Activated CD4-positive, alpha-beta T cell treated with anti-CD3 and anti-CD28 coated beads, Interleukin-10, Interleukin-2, amounts not matched to agents 100 ng/mL and 50 ng/mL, durations not matched to agents 16 hours and 8 hours (primary cell): ENCODE measurements around the gene LTC4S.
A peak's percentile ranks its signal among the peaks of the same experiment; 100 is the strongest.

Source experiments
- DNase-seq: peaks from one replicate; pipeline ENCODE4 v3.0.0-alpha.2; 2020

LTC4S gene

GRCh38 chr5:179812135-179812825 is 18.5 kb downstream of the LTC4S start:
- no peak for DNase-seq

DNA sequence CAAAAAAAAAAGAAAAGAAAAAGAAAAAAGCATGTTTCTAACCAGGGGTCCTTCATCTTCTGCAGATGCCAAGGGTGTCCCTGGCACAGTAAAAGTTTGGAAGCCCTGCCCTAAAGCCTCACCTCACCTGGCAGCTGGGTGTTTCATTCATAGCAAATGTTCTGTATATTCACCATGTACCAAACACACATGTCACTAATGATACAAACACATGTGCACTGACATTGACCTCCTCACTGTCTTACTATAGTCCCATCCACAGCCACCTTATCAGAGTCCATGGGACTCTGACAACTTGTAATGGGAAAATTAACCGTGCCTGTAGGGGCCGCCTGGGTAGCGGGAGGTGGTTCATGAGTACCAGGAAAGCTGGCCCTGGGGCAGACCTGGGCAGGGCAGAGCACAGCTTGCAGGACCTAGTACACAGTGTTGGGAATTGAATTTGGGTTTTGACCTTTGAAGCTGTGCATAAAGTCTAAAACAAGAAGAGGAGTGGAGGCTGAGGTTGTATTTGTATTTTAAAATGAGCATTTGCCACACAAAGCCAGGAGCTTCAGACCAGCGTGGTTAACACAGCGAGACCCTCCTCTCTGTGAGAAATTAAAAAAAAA is 19.3 kb downstream of the LTC4S start:
- no peak for DNase-seq

- DNase-seq = no peak
Observed at GRCh38 chr5:179814090-179814489, 20.3 kb downstream of the LTC4S start.

DNA sequence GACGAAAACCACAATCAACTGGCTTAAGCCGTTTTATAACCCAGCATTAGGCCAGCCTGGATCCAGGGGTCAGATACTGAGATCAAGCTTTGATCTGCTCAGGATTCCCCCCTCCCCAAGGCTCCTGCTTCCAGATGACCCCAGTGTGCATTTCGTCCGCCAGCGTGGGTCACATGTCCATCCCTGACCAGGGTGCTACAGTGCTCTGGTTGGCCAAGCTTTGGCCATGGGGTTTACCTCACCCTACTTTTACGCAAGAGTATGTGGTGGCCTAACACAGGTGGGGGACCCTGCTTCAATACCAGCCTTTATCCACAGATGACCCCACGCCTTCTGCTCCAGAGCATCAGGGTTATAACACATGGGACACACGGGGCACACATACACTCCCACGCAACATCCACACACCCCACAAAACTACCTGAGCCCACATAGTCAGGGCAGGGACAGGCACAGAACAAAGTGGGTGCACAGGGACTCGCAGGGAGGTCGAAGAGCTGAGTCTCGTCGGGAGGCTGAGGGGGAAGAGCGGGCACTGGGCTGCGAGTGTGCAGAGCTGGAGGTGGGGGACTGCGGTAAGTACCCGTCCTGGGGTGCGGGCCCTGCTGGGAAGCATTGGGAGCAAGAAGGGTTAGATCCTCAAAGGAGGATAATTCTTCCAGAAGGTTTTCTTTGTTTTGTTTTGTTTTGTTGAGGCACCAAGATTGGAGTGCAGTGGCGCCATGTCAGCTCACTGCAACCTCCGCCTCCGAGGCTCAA is 21.9 kb downstream of the LTC4S start:
- DNase-seq = no peak

DNA sequence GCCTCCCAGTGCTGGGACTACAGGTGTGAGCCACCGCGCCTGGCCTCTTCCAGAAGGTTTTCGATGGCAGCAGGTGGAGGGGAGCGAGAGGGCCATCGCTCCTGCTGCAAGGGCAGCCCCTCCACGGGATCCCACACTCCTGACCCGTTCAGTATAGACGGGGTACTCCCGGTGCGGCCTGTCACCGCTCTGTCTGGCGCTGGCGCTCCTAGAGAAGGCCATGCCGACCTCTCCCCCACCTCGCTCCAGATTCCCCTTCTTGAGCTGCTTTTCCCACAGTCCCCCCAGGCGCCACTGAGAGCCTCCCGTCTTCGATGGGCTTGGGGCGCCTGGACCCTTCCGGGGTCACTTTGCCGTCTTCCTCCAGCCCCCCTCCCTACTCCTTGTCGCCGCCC is 22.6 kb downstream of the LTC4S start:
- DNase-seq = no peak

GRCh38 chr5:179816796-179817469 is 23.1 kb downstream of the LTC4S start:
- no peak for DNase-seq

DNA sequence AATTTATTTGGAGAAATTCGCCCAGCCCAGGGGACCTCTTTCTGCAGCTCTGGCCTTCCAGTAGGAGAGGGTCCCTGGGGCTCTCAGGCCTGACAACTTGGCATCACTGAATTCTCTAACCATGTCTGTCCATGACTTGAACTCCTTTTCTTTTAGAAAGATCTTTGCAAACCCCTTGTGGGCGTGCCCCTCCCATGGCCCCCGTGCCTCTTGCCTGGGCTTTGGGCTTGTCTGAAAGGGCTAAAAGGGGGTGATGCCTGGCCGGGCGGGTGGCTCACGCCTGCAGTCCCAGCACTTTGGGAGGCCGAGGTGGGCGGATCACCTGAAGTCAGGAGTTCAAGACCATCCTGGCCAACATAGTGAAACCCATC is 23.7 kb downstream of the LTC4S start:
- no peak for DNase-seq

DNA sequence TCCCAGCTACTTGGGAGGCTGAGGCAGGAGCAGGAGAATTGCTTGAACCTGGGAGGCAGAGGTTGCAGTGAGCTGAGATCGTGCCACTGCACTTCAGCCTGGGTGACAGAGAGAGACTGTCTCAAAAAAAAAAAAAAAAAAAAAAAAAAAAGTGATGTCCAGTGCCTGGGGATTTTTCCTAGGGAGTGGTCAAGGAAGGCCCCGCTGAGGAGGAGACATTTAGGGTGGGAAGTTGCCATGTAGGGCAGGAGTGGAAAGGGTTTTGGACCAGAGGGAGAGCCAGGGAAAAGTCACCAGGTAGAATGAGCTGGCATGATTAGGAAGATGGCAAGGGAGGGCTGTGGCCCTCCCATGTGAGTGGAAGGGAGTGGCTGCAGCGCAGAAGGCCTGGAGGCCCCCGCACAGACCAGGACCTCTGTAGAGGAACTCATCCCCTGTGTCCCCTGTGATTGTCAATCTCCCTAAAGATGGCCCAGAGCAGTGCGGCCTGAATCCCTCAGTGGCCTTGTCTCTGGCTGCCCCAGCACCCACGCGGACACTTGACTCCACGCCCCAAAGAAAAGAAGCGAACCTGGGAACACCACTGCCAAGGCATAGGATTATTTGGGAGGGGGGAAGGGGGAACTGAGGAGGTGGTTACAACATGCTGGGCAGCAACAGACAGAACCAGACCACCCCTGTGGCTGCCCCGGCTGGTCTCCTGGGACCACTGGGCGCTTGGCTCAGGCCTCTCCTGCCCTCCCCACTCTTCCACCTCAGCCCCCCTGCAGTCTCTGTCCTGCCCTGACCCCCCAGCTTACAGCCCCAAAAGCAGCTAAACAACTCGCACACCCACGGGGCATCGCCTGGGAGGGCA is 24.3 kb downstream of the LTC4S start:
- DNase-seq = no peak

- peak; percentile 94 for DNase-seq
Observed at GRCh38 chr5:179818746-179819295, 25.0 kb downstream of the LTC4S start.

DNA sequence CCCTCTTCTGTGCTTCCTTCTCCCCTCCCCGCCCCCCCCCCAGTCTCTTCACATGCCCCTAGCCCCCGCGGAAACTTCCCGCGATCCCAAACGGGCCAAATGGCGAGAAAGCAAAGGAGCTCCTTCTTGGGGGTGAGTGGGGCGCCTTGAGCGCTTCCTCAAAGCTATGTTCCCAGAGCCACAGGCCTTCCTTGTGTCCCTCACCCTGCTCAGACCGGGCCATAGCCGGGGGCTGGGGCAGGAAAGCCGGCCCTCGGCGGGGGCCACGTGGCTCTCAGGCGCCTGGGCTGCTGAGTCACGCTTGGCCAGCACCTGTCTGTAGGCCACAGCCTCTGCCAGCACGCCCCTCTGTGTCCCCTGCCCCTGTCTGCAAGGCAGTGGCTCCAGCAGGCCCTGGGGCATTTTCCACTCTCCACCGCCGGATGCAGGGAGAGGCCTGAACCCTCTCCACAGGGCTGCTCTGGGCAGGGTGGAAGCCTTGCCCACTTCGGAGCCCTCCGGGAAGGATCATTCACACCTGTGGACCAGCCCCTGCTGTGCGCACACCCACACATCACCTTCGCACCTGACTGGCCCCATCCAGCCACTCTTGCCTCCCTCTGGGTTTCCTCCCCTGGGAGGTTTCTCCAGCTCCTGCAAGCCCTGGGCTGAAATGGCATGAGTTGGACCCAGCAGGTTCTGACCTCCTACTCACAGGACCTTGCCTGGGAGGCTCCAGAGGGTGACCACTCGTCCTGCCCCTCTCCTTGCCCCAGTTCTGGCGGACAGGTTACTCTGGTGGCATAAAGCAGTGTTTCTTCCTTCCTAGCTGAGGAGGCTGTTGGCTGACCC is 25.7 kb downstream of the LTC4S start:
- peak; percentile 62 for DNase-seq

DNA sequence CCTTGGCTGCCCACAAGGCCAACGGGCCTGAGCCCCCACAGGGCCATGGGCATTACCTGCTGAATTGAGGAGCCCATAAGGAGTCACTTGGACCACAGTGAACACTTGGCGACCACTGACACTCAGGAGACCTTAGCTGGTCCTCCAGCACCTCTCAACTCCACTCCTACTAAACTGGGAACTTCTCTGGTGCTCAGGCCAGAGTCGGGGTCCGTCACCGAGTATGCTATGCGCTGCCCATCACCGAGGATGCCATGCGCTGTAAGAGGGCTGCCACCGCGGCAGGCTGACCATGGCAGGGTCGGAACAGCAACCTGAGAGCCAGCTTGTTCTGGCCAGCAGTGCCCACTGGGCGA is 26.3 kb downstream of the LTC4S start:
- no peak for DNase-seq

- peak; percentile 89 for DNase-seq
Observed at GRCh38 chr5:179820483-179821297, 26.9 kb downstream of the LTC4S start, which contains the start of gene SQSTM1. SQSTM1 (plus strand) TSS chr5:179820905; CDS start chr5:179820937, 32 bp downstream.

DNA sequence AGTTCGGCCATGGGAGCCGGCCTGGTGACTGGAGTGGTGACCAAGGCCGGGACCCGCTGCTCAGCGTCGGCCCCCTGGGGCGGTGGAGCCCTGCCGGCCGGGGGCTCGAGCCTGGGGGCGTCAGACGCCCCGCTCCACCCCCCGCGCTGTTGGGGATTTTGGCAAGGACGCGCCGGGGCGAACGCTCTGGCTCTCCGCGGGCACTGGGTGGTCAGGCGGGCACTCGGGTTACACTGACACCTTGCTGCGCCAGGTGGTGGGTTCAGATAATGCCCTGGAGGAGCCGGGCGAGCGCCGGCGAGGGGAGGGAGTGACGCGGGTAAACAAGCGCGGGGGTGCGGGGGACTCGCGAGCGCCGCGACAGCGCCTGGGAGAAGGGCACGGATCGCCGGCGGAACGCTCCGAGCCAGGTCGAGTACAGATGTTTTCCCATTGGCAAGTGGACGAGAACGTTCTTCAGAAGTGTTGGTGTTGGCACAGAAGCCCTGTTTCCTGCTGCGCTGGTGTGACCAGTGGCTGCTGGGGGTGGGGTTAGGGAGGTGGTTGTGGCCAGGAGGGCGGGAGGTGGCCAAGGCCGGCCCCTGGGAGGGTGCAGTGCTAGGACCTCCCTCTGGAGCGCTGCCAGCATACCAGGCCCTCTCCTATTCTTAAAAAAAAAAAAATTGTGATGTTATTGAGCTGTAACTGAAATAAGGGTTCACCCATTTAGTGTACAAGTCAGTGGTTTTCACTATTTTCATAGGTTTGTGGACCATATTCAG is 27.7 kb downstream of the LTC4S start:
- peak; percentile 92 for DNase-seq

DNA sequence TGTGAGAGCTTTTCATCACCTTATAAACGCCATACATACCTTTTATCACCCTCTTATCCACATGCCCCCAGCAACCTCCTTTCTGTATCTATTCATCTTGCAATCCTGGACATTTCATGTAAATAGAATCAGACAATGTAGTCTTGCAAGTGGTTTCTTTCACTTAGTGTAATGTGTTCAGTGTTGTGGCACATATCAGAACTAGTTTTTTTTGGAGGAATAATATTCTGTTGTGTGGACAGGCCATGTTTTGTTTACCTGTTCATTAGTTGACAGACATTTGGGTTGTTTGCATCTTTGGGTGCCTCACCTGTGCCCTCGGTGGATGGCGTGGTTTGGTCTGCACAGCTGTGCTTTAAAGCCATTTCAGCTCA is 28.3 kb downstream of the LTC4S start:
- no peak for DNase-seq

DNA sequence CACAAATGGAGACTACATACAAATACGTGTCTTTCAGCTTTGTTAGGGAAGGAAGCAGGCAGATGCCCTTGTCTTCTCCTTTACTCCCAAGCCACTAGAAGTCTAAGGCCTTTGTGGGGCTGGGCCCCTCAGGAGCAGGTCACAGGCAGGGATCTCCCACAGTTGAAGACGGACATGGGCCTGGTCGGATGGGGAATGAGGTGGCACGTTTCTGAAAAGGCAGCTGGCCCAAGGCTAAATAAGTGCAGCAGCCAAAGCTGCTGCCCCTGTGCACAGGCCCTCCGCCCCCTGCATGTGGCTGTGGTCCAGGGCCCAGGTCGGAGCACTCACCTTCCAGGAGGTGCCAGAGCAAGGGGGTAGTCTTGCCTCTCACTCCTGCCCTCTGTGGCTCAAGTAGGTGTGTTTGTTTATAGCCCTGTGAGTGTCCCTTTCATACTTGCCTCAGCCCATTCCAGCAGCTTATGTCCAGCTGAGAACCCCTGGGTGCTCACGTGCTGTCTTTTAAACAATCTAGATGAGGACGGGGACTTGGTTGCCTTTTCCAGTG is 28.7 kb downstream of the LTC4S start:
- no peak for DNase-seq

- no peak for DNase-seq
Observed at GRCh38 chr5:179823937-179824744, 30.4 kb downstream of the LTC4S start.

DNA sequence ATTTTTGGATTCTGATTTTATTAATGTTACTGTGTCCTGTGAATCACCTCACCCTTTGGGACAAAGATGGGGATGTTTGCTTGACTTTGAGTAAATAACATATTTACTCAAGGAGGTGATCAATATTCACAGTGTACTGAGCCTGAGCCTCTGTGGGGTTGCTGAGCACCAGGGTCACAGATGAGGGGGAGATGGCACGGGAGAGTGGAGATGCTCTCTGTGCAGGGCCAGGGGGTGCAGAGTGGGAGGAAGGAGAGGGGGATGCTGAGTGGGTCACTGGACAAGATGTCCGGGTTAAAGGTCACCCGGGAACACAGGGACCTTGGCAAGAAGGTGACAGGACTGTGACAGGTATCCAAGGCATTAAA is 30.9 kb downstream of the LTC4S start:
- DNase-seq = no peak

GRCh38 chr5:179825655-179826182 is 31.9 kb downstream of the LTC4S start:
- DNase-seq = no peak
